SK-N-MC (cell line): ENCODE measurements around the gene SLC43A3.

ENCODE experiments used
- DNase-seq: peaks from one replicate; pipeline ENCODE4 v3.0.0-alpha.2; 2011; ENCODE audit warnings: low read depth, low spot score
- H3K27ac ChIP-seq: fragments of 200-600 bp; sonication (generic); 2 replicates; pipeline ENCODE4 v1.5.1; 2016; ENCODE audit warnings: mixed run types
- H3K36me3 ChIP-seq: fragments of 200-600 bp; sonication (generic); 2 replicates; pipeline ENCODE4 v1.6.1; 2017; ENCODE audit warnings: antibody characterized with exemption, low read length, mixed read lengths; ENCODE audit not compliant: insufficient read depth
- H3K4me3 ChIP-seq: fragments of 200-600 bp; sonication (generic); 2 replicates; pipeline ENCODE4 v1.5.1; 2016
- H3K9ac ChIP-seq: fragments of 200-600 bp; sonication (generic); 2 replicates; pipeline ENCODE4 v1.8.0; 2017; ENCODE audit warnings: mixed run types, mixed read lengths; ENCODE audit not compliant: insufficient read length
- H3K9me3 ChIP-seq: fragments of 200-600 bp; sonication (generic); 2 replicates; pipeline ENCODE4 v1.6.1; 2017; ENCODE audit warnings: low read depth, mild to moderate bottlenecking, antibody characterized with exemption, low read length, moderate library complexity, mixed read lengths
- EZH2 ChIP-seq: fragments of 200-600 bp; sonication (generic); IDR thresholded peaks from one replicate; pipeline ENCODE4 v1.6.1; 2017; ENCODE audit warnings: antibody characterized with exemption
- FOXP2 ChIP-seq: optimal IDR thresholded peaks from 2 replicates; pipeline ENCODE3; 2011; ENCODE audit warnings: mild to moderate bottlenecking, moderate library complexity; ENCODE audit not compliant: insufficient read depth; ENCODE audit errors: extremely low read length, control extremely low read depth
- POLR2AphosphoS5 ChIP-seq: IDR thresholded peaks from 2 replicates; pipeline ENCODE4 v1.6.1; 2012; ENCODE audit warnings: mild to moderate bottlenecking, low read depth, low read length, borderline replicate concordance

The SLC43A3 gene

GRCh38 chr11:57396744-57397143, 30.2 kb downstream of the SLC43A3 start:
- H3K9ac ChIP-seq, result no peak overlapping the region
- DNase-seq, result no peak
- no peak overlapping the region for H3K4me3 ChIP-seq
- H3K36me3 ChIP-seq, result no peaks in the 10 kb centered on the region
- no peak for TF ChIP-seq POLR2AphosphoS5
- TF ChIP-seq FOXP2, result no peak
- no peak for TF ChIP-seq EZH2
- no peak overlapping the region for H3K27ac ChIP-seq
- H3K9me3 ChIP-seq, result no peaks in the 10 kb centered on the region

- H3K4me3 ChIP-seq, result no peak overlapping the region
- H3K27ac ChIP-seq, result no peak overlapping the region
- H3K9ac ChIP-seq, result no peak overlapping the region
- no peak for DNase-seq
- TF ChIP-seq POLR2AphosphoS5, result no peak
- H3K9me3 ChIP-seq, result no peaks in the 10 kb centered on the region
- H3K36me3 ChIP-seq, result no peaks in the 10 kb centered on the region
These were observed 30.9 kb downstream of the SLC43A3 start for GRCh38 chr11:57395905-57396623.

GRCh38 chr11:57394203-57394965, 32.5 kb downstream of the SLC43A3 start:
- DNase-seq, result no peak
- H3K9ac ChIP-seq, result no peak overlapping the region
- TF ChIP-seq FOXP2, result no peak
- no peak for TF ChIP-seq POLR2AphosphoS5
- TF ChIP-seq EZH2, result no peak
- no peak overlapping the region for H3K27ac ChIP-seq
- no peaks in the 10 kb centered on the region for H3K9me3 ChIP-seq
- no peaks in the 10 kb centered on the region for H3K36me3 ChIP-seq
- no peak overlapping the region for H3K4me3 ChIP-seq

GRCh38 chr11:57392763-57393105, 34.2 kb downstream of the SLC43A3 start:
- Histone ChIP-seq H3K9me3 (no peaks in the 10 kb centered on the region), H3K9ac (no peak overlapping the region), H3K4me3 (no peak overlapping the region), H3K36me3 (no peaks in the 10 kb centered on the region), H3K27ac (no peak overlapping the region)
- no peak for DNase-seq
- TF ChIP-seq EZH2 (no peak), FOXP2 (no peak), POLR2AphosphoS5 (no peak)

- H3K4me3 ChIP-seq, result no peak overlapping the region
- TF ChIP-seq FOXP2 (no peak), EZH2 (no peak), POLR2AphosphoS5 (no peak)
- H3K36me3 ChIP-seq, result no peaks in the 10 kb centered on the region
- H3K27ac ChIP-seq, result no peak overlapping the region
- H3K9me3 ChIP-seq, result no peaks in the 10 kb centered on the region
- H3K9ac ChIP-seq, result no peak overlapping the region
- DNase-seq, result no peak
These were observed 34.7 kb downstream of the SLC43A3 start for GRCh38 chr11:57392066-57392762.

- no peaks in the 10 kb centered on the region for H3K9me3 ChIP-seq
- no peak overlapping the region for H3K4me3 ChIP-seq
- no peaks in the 10 kb centered on the region for H3K36me3 ChIP-seq
- H3K9ac ChIP-seq, result no peak overlapping the region
- H3K27ac ChIP-seq, result no peak overlapping the region
- no peak for DNase-seq
- TF ChIP-seq POLR2AphosphoS5 (no peak), EZH2 (no peak), FOXP2 (no peak)
These were observed 35.4 kb downstream of the SLC43A3 start for GRCh38 chr11:57391539-57391938.

GRCh38 chr11:57391111-57391510, 35.8 kb downstream of the SLC43A3 start:
- no peaks in the 10 kb centered on the region for H3K36me3 ChIP-seq
- TF ChIP-seq EZH2 (no peak), POLR2AphosphoS5 (no peak), FOXP2 (no peak)
- DNase-seq, result no peak
- no peak overlapping the region for H3K4me3 ChIP-seq
- H3K27ac ChIP-seq, result no peak overlapping the region
- H3K9ac ChIP-seq, result no peak overlapping the region
- H3K9me3 ChIP-seq, result no peaks in the 10 kb centered on the region

- Histone ChIP-seq H3K36me3 (no peaks in the 10 kb centered on the region), H3K9ac (no peak within 1 kb of the TSS), H3K9me3 (no peaks in the 10 kb centered on the region), H3K4me3 (no peak within 1 kb of the TSS), H3K27ac (no peak within 1 kb of the TSS)
- TF ChIP-seq EZH2, result no peak
- TF ChIP-seq FOXP2, result no peak
- TF ChIP-seq POLR2AphosphoS5, result no peak
- no peak for DNase-seq
These were observed 36.4 kb downstream of the SLC43A3 start, which contains the start of gene PRG2 for GRCh38 chr11:57390535-57390934. Gene PRG2 (minus strand): TSS chr11:57390650. CDS start chr11:57389944, 706 bp downstream.
